ENCODE measurements around the gene YPEL5.

YPEL5 gene

GRCh38 chr2:30204281-30204680 is 57.5 kb downstream of the YPEL5 start:
- DNase-seq (ENCODE audit: low read depth), result no peak
- TF ChIP-seq, protein P1, sequence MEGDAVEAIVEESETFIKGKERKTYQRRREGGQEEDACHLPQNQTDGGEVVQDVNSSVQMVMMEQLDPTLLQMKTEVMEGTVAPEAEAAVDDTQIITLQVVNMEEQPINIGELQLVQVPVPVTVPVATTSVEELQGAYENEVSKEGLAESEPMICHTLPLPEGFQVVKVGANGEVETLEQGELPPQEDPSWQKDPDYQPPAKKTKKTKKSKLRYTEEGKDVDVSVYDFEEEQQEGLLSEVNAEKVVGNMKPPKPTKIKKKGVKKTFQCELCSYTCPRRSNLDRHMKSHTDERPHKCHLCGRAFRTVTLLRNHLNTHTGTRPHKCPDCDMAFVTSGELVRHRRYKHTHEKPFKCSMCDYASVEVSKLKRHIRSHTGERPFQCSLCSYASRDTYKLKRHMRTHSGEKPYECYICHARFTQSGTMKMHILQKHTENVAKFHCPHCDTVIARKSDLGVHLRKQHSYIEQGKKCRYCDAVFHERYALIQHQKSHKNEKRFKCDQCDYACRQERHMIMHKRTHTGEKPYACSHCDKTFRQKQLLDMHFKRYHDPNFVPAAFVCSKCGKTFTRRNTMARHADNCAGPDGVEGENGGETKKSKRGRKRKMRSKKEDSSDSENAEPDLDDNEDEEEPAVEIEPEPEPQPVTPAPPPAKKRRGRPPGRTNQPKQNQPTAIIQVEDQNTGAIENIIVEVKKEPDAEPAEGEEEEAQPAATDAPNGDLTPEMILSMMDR (conservative IDR thresholded peaks at IDR 0.05; ENCODE audit: low read depth, low read length), result no peak
- no peak overlapping the region for H3K4me3 ChIP-seq (ENCODE audit: low read depth, low read length)

DNA sequence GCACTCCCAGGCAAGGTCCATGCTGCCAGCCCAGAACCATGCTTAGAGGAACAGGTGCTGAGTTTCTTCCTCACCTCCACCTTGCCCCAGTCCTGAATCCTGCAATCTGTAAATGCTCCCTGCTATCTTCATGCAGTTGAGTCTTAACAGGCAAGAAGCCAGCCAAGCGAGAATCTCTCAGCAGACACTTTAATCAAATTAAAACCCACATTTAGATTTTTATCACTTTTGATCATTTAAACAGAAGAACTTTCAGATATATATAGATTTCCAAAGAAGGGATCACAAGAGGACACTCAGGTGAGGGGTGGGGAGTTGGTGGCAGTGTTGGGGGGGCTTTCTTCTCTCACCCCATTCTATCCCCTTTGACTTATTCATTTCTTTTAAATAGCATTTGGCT is 58.6 kb downstream of the YPEL5 start:
- TF ChIP-seq, protein P1 (conservative IDR thresholded peaks at IDR 0.05; ENCODE audit: low read depth, low read length), result no peak
- no peak overlapping the region for H3K4me3 ChIP-seq (ENCODE audit: low read depth, low read length)
- DNase-seq (ENCODE audit: low read depth), result no peak

- peak; percentile 12 for DNase-seq (ENCODE audit: low read depth)
These were observed 59.9 kb downstream of the YPEL5 start for GRCh38 chr2:30206461-30207430.

GRCh38 chr2:30208453-30208852 is 61.6 kb downstream of the YPEL5 start:
- DNase-seq (ENCODE audit: low read depth), result peak; percentile 91
- H3K4me3 ChIP-seq (ENCODE audit: low read depth, low read length), result no peak overlapping the region
- TF ChIP-seq, protein P1 (conservative IDR thresholded peaks at IDR 0.05; ENCODE audit: low read depth, low read length), result peak; percentile 99

More at GRCh38 chr2:30206461-30207430, 59.9 kb downstream of the YPEL5 start:
- TF ChIP-seq, protein P1 (conservative IDR thresholded peaks at IDR 0.05; ENCODE audit: low read depth, low read length), result no peak
- no peak overlapping the region for H3K4me3 ChIP-seq (ENCODE audit: low read depth, low read length)

- TF ChIP-seq, protein P1 (conservative IDR thresholded peaks at IDR 0.05; ENCODE audit: low read depth, low read length), result no peak
- no peak for DNase-seq (ENCODE audit: low read depth)
These were observed 62.4 kb downstream of the YPEL5 start for GRCh38 chr2:30209227-30209626.

More at GRCh38 chr2:30209227-30209626, 62.4 kb downstream of the YPEL5 start:
- no peak overlapping the region for H3K4me3 ChIP-seq (ENCODE audit: low read depth, low read length)
